ENCODE data around the gene MRPS21.

Gene MRPS21

GRCh38 chr1:150293433-150294253, at the start of gene MRPS21:
Gene MRPS21, plus strand, starts transcription at chr1:150293861. Its CDS starts 506 bp downstream, at chr1:150294367.
- peak; percentile 88 for DNase-seq

- DNase-seq: no peak
Measured at GRCh38 chr1:150249936-150250335, 43.7 kb upstream of the MRPS21 start.

DNA sequence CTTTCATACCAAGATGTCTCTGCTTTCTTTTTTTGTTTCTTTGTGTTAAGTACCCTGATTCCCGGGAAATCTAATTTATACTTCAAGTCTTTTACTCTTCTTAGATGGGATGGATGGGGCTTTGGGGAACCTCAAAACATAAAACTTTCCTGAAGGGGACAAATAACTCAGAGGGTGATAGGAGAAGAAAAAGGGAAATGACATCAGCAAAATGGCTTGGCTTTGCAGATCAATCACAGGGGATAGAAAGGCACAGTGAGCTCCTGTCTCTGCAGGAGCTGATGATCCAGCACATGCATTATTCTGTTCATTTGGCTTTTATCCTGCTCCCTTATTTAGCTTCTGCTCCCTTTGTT, 37.5 kb upstream of the MRPS21 start:
- no peak for DNase-seq

- no peak for DNase-seq
Measured at GRCh38 chr1:150256554-150257341, 36.9 kb upstream of the MRPS21 start.

DNA sequence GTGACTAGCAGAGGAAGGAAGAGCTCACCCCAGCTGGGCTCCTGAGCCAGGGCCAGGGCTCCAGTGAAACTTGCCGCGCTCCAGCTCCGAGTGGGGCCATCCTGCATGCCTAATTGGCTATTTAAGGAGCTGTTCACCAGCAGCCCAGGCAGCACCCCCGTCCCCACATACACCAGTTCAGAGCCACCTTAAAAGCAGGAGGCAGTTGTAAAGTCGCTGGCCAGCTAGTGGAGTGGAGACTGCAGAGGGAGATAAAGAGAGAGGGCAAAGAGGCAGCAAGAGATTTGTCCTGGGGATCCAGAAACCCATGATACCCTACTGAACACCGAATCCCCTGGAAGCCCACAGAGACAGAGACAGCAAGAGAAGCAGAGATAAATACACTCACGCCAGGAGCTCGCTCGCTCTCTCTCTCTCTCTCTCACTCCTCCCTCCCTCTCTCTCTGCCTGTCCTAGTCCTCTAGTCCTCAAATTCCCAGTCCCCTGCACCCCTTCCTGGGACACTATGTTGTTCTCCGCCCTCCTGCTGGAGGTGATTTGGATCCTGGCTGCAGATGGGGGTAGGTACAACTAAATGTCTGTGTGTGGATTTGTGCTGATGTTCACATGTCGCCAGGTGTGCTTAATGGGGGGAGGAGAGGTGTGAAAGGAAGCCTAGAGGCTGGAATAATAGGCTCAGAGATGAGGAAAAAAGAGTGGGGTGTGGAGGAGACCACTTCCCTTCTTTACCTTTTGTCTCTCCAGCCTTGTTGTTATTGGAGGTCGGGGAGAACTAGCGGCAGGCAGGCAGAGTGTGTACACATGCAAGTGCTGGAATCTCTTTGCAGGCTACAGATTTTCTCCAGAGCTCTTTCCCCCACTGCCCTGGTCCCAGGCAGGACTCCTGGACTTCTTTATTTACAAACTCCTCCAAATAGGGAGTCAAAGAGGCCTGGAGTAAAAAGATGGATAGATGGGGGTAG, 35.8 kb upstream of the MRPS21 start, which contains the start of gene CA14:
Gene CA14 (plus strand): TSS at position 151 of the 962 bp plus-strand sequence. CDS start 355 bp downstream, at position 506.
- DNase-seq: no peak

DNA sequence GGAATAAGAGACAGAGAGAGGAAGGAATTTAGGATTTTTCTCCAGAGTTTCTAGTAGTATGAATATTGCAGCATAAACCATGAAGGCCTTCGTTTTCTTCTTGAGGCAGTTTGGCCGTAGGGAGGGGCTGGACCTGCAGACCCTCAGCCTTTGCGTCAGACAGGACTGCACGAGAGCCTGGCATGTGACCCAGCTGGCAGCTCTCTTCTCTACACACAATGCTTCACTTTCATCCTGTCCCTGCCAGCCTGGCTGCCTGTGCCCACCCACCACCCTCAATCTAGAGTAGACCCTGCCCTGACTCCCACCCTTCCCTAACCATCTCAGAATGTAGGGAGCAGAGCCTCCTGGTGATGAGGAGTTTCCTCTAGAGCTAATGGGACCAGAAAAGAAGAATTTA, 34.4 kb upstream of the MRPS21 start:
- DNase-seq: no peak

DNA sequence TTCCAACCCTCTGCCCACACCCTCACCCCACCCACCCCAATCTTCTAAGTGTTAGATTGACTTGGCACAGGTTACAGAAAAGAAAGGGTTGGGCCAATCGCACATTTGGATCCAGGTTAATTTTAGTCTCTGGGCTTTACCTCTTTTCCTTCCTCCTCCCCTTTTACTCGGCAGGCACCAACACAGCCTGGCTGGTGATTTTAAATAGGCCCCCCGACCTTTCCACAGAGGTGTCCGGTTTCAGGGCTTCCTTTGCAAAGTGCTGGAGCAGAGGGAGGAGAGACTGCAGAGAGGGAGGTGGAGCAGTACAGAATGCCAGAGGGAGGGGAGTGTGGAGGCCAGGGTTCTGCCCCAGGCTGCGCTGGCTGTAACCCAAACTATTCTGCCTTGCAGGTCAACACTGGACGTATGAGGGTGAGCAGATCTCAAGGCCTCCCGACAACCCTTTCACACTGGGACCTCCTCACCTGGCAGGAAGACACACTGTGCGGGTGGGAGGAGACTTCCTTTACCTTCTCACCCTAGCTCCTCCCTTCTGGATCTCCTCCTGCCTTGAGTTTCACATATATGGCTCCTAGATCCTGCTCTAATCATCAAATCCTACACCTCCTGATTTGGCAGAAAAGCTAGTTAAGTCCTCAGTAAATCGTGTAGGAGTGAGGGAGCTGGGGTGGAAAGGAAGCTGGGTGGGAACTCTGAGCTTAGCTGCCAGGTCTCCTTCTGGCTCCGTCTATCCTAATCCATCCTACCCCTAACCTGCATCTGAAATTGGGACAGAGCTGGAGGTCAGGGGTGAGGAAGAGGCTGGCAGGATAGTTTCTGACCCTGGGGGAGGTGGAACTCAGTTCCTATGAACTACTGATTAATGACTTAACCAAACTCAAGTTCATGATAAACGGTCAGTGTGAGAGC, 33.6 kb upstream of the MRPS21 start:
- no peak for DNase-seq

DNA sequence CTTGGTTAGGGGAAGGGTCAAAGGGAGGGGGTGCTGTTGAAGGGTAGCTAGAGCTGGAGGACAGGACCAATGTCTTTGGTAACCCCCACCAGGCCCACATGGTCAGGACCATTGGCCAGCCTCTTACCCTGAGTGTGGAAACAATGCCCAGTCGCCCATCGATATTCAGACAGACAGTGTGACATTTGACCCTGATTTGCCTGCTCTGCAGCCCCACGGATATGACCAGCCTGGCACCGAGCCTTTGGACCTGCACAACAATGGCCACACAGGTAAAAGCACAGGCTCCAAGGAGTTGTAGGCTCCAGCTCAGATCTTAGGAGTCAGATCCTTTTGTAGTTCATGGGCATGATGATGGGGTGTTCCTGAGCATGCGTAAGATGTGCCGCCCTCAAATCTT, 32.3 kb upstream of the MRPS21 start:
- no peak for DNase-seq

DNA sequence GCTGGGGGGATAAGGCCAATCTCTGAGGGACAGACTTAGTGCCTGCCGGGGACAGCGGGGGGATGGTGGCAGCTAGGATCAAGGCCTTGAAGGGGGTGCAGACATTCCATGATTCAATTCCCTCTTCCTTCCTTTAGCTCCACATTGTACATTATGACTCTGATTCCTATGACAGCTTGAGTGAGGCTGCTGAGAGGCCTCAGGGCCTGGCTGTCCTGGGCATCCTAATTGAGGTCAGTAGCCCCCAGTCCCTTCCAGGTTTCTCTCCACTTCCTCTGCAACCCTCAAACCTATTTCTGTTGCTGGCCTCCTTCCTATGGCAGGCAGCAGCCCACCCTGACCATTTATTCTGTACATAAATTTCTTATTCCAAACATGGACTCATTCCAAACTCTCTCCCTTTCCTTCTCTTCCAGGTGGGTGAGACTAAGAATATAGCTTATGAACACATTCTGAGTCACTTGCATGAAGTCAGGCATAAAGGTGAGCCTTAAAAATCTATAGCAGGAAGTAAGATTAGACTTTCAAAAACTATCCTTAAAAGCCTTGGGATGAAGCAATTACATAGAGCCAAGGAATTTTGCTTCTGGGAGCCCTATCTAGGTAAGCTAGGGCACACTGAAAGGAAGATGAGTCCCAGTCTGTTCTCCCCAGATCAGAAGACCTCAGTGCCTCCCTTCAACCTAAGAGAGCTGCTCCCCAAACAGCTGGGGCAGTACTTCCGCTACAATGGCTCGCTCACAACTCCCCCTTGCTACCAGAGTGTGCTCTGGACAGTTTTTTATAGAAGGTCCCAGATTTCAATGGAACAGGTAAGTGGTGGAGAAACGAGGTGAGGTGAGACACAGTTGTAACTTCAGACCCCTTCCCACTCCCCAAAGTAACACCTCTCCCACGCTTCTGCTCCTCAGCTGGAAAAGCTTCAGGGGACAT, 31.0 kb upstream of the MRPS21 start:
- no peak for DNase-seq

GRCh38 chr1:150263549-150263948, 30.1 kb upstream of the MRPS21 start:
- DNase-seq: no peak

DNA sequence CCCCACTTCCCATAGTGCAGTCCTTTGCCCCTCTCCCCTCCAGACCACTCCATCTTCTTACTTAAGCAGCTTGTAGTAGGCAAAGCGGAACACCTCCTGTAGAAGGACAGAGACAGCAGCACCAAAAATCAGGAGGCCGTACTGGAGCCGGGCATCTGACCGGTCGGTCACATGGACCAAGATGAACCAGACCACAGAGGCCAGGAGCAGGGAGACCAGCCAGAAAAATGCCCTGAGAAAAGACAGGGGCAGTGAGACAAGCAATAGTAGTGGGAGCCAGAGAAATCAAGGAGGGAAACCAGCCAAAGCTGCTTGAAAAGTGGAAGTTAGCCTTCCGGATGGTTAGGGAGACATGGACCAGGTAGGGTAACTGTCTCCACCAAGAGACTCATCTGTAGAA, 25.8 kb upstream of the MRPS21 start:
- no peak for DNase-seq

GRCh38 chr1:150268340-150268704, 25.3 kb upstream of the MRPS21 start:
- peak; percentile 46 for DNase-seq

GRCh38 chr1:150268705-150269403, 24.8 kb upstream of the MRPS21 start, which contains the start of gene APH1A:
Gene APH1A, minus strand, starts transcription at chr1:150269016. Its CDS starts 206 bp downstream, at chr1:150268810.
- DNase-seq: peak; percentile 93

- no peak for DNase-seq
Measured at GRCh38 chr1:150269451-150269850, 24.2 kb upstream of the MRPS21 start.

DNA sequence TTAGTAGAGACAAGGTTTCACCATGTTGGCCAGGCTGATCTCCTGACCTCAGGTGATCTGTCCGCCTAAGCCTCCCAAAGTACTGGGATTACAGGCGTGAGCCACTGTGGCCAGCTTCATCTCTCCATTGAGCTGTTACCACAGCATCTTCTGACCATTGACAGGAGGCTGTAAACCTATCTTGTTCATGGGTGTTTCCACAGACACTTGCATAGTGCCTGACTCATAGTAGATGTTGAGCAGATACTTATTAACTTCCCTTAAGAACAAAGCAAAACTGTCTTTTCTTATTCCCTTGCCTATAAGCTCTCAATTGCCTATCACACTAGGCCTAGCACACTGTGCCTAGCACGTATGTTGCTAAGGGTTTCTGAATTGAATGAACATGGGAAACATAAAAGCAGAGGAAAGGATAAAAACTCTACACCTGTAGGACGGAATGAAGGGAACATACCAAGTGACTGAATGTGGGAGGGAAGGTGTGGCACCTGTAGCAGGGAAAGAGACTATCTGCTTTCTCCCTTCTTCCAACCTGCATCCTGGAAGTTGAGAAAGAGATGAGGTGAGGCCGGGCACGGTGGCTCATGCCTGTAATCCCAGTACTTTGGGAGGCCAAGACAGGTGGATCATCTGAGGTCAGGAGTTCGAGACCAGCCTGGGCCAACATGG, 22.2 kb upstream of the MRPS21 start:
- no peak for DNase-seq

GRCh38 chr1:150273311-150273710, 20.4 kb upstream of the MRPS21 start:
- DNase-seq: no peak

DNA sequence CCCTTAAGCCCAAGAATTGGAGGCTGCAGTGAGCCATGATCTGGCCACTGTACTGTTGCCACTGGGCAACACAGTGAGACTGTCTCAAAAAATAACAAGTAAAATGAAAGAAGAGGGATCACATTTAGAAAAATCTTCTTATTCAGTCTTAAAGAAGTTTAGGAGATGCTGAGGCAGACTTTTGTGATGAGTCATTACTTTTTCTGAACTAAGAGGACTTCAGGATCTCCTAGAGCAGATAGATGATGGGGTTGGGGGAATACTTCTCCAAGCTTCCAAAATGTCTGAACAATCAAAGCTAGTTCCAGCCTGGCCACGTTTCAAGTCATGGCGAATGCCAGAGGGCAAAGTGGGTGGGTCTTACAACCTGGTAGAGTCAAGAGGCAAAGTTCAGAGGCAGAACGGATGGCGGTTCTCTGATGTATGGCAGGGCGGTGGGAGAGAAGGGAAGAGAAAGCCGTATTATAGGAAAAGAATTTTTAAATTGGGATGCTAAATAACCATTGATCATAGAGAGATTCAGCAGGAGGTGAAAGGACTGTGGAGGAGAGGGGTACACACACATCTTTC, 13.4 kb upstream of the MRPS21 start:
- DNase-seq: no peak

- DNase-seq: peak; percentile 59
Measured at GRCh38 chr1:150281221-150281757, 12.4 kb upstream of the MRPS21 start.
